Mesodermal cell (in vitro differentiated cells): ENCODE results near the gene IFNL1.
"Not testable (repeated sequence)": the region's sequence is repeated elsewhere in the genome, so short reads cannot be mapped to it uniquely, and the experiment has no call there.

Experiments used
- H3K27ac ChIP-seq: 2 replicates; pipeline ENCODE4 v1.7.0; 2013; ENCODE audit warnings: mild to moderate bottlenecking, low read depth, low read length, moderate library complexity; ENCODE audit not compliant: severe bottlenecking
- H3K36me3 ChIP-seq: 2 replicates; pipeline ENCODE4 v1.7.1; 2013; ENCODE audit warnings: mild to moderate bottlenecking, low read length, moderate library complexity; ENCODE audit not compliant: control insufficient read depth, insufficient read depth
- H3K4me1 ChIP-seq: one replicate; pipeline ENCODE4 v1.7.1; 2013; ENCODE audit warnings: mild to moderate bottlenecking, low read length; ENCODE audit not compliant: insufficient read depth, control insufficient read depth, poor library complexity, severe bottlenecking
- H3K4me3 ChIP-seq: 2 replicates; pipeline ENCODE4 v1.7.0; 2013; ENCODE audit warnings: low read length, control low read depth, mild to moderate bottlenecking; ENCODE audit not compliant: insufficient read depth, poor library complexity, severe bottlenecking; ENCODE audit errors: extremely low read depth
- H3K9me3 ChIP-seq: 2 replicates; pipeline ENCODE4 v1.7.1; 2013; ENCODE audit warnings: mild to moderate bottlenecking, low read length, moderate library complexity; ENCODE audit not compliant: control insufficient read depth
- WGBS, 2 experiments: methylation state at CpG; one replicate each; pipeline ENCODE4 v1.1.5; 2013; ENCODE audit warnings: missing lambda C conversion rate in 2 of 2; ENCODE audit not compliant: insufficient coverage in 2 of 2; 5-methylcytosine and 5-hydroxymethylcytosine counted together

The IFNL1 gene

DNA sequence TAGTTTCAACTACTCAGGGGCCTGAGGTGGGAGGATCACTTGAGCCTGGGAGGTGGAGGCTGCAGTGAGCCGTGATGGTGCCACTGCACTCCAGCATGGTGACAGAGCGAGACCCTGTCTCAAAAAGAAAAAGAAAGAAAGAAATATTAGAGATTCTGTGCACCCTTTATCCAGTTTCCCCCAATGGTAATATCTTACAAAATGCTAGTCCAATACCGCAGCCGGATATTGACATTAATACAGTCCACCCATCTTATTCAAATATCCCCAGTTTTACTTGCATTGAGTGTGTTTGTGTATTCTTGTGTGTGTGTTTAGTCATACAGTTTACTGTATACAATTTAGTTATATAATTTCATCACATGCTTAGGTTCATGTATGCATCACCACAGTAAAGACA lies 39.0 kb upstream of the IFNL1 start:
- Histone ChIP-seq H3K4me1 (peaks cover 4% of the 10 kb centered on the region), H3K4me3 (no peak overlapping the region), H3K36me3 (no peaks in the 10 kb centered on the region), H3K9me3 (no peaks in the 10 kb centered on the region), H3K27ac (no peak overlapping the region)
- 92% methylated on average over 2 of the region's 4 CpGs; no CpG with 5 or more reads in 1 of the 2 experiments for WGBS, 2 experiments

DNA sequence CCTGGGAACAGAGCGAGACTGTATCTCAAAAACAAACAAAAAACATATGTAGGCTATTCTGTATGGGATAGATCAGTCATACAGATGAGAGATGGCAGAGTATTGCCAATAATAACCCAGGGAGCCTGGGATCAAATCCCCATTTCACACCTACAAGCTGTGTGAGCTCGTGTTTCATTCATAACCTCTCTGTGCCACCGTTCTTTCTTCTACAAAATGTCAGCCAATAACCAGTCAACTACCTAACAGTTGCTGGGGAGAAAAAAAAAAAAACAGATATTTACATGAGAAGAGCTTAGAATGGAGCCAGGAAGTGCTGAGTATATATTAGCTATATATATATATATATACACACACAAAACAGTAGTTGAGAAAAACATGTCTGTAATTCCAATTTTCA lies 34.5 kb upstream of the IFNL1 start:
- H3K4me1 ChIP-seq = peaks cover 7% of the 10 kb centered on the region
- 67 to 80% methylated on average over 1 of the region's 3 CpGs for WGBS, 2 experiments
- H3K4me3 ChIP-seq = no peak overlapping the region
- H3K9me3 ChIP-seq = no peaks in the 10 kb centered on the region
- H3K27ac ChIP-seq = no peak overlapping the region
- H3K36me3 ChIP-seq = no peaks in the 10 kb centered on the region

DNA sequence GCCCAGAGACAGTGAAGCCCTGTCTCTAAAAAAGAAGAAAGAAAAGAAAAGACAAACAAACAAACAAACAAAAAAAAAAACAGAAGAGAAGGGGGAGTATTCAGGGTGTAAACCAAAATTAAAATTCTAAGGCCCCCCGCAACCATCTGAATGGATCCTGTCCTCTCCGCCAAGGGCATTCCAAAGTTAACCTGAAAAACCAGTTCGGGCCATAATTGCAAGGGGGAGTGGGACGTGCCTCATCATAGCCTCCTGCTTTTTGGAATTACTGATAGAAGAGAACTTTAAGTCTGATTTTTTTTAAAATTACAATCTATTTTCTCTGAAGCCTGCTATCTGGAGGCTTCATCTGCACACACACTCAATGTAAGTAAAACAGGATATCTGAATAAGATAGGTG lies 33.7 kb upstream of the IFNL1 start:
- H3K9me3 ChIP-seq = no peaks in the 10 kb centered on the region
- no peak overlapping the region for H3K4me3 ChIP-seq
- H3K36me3 ChIP-seq = no peaks in the 10 kb centered on the region
- H3K4me1 ChIP-seq = peaks cover 7% of the 10 kb centered on the region
- WGBS, 2 experiments = 100% methylated on average over 2 to 3 of the region's 4 CpGs
- H3K27ac ChIP-seq = no peak overlapping the region

DNA sequence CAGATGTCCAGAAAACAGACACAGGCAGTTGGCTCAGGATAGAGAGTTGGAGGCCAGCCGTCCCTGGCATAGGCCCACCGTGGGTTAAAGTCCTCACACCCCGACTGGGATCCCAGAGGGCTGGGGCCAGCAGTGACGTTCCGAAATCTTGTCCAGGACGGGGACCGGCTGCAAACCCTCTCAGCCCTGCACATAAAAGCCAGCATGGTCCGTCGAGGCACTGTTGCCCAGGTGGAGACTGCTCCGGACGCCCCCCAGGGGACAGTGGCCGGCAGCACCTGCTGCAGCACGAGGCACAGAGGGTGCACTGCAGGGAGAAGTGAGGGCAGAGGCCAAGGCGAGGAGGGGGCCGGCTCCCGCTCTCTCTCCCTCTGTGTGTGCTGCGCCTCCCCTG lies 32.3 kb upstream of the IFNL1 start:
- Histone ChIP-seq H3K9me3 (no peaks in the 10 kb centered on the region), H3K36me3 (no peaks in the 10 kb centered on the region), H3K27ac (no peak overlapping the region), H3K4me1 (peaks cover 4% of the 10 kb centered on the region), H3K4me3 (no peak overlapping the region)
- 19 to 22% methylated on average over 9 to 17 of the region's 17 CpGs for WGBS, 2 experiments

DNA sequence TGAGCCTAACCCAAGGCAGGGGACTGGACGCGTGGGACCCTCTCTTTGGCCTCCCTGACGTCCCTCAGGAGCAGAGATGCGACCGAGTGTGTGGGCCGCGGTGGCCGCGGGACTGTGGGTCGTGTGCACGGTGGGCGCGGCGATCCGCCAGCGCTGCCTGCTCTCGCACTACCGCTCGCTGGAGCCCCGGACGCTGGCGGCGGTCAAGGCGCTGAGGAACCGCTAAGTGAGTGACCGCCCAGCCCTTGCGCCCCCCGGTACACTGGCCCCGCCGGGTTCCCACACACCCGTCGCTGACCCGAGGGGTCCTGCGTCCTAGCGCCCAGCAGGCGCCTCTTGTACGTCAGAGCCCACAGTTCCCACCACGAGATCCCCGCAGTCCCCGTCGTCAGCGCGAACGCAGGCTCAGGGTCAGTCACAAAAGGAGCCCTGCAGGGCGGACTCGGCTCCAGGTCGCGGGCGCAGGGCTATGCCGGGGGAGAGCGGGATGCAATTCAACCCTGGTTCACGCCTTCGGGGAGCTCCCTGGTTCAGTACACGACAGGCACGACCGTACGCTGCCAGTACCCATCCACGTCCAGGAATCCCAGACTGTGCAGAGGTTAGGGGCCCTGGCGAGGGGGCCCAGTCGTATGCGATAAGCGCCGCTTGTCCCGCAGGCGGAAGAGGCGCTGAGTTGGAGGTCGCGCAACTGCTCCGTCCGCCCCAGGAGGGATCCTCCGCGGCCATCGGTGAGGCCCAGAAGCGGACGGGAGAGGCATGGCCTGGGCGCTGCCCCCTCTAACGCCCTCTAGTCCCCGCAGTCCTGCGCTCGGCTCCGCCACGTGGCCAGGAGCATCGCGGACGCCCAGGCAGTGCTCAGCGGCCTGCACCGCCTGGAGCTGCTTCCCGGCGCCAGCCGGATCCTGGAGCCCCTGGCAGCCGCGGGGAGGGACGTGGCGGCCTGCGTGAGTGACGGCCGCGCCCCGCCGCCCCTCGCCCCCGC lies 31.6 kb upstream of the IFNL1 start:
- peaks cover 4% of the 10 kb centered on the region for H3K4me1 ChIP-seq
- H3K4me3 ChIP-seq = peak overlapping the region; percentile 8
- no peaks in the 10 kb centered on the region for H3K9me3 ChIP-seq
- no peaks in the 10 kb centered on the region for H3K36me3 ChIP-seq
- H3K27ac ChIP-seq = no peak overlapping the region
- WGBS, 2 experiments = 7% methylated on average over 76 to 102 of the region's 102 CpGs

DNA sequence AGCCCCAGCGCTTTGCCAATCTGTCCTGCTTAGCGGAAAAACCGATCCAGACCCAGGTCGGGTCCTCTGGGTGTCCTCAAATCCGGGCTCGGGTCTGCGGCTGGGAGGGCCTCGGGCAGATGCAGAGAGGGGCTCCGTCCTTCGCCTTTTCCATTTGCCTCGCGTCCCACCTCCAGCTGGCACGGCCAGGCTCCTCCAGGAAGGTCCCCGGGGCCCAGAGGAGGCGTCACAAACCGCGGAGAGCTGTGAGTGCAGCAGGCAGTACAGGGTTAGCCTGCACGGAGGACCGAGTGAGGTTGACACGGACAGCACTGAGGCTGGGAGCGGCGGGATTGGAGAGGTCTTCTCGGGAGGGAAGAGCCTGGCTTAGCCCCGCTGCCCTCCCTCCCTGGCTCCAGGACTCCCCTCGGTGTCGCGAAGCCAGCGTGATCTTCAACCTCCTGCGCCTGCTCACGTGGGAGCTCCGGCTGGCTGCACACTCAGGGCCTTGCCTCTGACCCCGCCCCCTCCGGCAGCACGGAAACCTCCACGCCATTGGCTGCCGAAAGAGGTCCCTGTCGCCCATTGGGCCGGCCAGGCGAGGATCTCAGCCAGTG lies 30.8 kb upstream of the IFNL1 start:
- no peak overlapping the region for H3K27ac ChIP-seq
- H3K9me3 ChIP-seq = no peaks in the 10 kb centered on the region
- H3K4me1 ChIP-seq = peaks cover 9% of the 10 kb centered on the region
- WGBS, 2 experiments = 39 to 42% methylated on average over 39 of the region's 39 CpGs
- no peak overlapping the region for H3K4me3 ChIP-seq
- H3K36me3 ChIP-seq = no peaks in the 10 kb centered on the region

DNA sequence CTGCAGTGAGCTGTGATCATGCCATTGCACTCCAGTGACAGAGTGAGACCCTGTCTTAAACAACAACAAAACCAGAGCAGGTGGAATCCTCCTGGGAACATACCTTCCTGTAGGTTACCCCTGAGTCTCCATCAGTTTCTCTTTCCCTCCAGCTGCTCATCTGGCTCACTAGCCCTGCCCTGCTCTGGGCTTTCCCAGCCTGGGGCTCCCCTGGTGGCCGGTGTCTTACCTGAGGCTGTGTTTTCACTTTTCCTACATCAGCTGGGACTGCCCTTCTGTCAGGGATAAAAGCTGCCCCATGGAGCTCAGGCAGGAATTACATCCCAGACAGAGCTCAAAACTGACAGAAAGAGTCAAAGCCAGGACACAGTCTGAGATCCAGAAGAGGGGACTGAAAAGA lies 28.1 kb upstream of the IFNL1 start, which contains the start of gene IFNL2:
IFNL2 (plus strand) TSS at position 312 of the 400 bp plus-strand sequence. CDS start 173 bp downstream, outside the sequence.
- not testable (repeated sequence) for H3K9me3 ChIP-seq, H3K36me3 ChIP-seq, H3K27ac ChIP-seq, H3K4me3 ChIP-seq, H3K4me1 ChIP-seq
- WGBS, 2 experiments = no CpG with 5 or more reads among the region's 1 CpG

DNA sequence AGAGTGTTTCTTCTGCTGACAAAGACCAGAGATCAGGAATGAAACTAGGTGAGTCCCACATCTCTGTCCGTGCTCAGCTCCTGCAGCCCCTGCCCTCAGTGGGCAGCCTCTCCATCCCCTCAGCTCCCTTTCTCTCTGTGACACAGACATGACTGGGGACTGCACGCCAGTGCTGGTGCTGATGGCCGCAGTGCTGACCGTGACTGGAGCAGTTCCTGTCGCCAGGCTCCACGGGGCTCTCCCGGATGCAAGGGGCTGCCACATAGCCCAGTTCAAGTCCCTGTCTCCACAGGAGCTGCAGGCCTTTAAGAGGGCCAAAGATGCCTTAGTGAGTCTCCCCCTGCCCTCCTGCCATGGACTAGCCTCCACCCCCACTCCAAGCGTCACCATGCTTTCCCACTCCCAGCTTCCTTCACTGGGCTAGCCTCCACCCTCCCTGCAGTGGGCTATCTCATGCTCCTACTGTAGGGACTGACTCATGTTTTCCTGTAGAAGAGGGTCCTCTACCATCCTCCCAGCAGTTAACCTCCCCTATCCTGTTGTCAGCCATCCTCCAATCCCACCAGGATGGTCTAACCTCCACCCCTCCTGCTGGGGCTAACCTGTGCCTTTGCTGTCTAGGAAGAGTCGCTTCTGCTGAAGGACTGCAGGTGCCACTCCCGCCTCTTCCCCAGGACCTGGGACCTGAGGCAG lies 27.5 kb upstream of the IFNL1 start:
- WGBS, 2 experiments = 70 to 76% methylated on average over 2 to 6 of the region's 10 CpGs
- not testable (repeated sequence) for H3K4me3 ChIP-seq, H3K36me3 ChIP-seq, H3K27ac ChIP-seq, H3K9me3 ChIP-seq, H3K4me1 ChIP-seq

DNA sequence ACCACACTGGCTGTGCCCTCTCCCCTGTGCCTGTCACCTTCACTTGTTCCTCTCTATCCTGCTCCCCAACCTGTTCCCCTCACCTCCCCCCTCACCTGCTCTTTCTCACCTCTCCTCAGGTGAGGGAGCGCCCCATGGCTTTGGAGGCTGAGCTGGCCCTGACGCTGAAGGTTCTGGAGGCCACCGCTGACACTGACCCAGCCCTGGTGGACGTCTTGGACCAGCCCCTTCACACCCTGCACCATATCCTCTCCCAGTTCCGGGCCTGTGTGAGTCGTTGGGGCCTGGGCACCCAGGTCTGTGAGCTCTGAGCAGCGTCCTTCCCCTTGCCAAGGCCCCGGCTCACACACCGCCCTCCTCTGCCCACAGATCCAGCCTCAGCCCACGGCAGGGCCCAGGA lies 26.8 kb upstream of the IFNL1 start:
- not testable (repeated sequence) for H3K36me3 ChIP-seq, H3K4me3 ChIP-seq, H3K27ac ChIP-seq, H3K4me1 ChIP-seq, H3K9me3 ChIP-seq
- WGBS, 2 experiments = 55 to 76% methylated on average over 3 to 6 of the region's 10 CpGs

DNA sequence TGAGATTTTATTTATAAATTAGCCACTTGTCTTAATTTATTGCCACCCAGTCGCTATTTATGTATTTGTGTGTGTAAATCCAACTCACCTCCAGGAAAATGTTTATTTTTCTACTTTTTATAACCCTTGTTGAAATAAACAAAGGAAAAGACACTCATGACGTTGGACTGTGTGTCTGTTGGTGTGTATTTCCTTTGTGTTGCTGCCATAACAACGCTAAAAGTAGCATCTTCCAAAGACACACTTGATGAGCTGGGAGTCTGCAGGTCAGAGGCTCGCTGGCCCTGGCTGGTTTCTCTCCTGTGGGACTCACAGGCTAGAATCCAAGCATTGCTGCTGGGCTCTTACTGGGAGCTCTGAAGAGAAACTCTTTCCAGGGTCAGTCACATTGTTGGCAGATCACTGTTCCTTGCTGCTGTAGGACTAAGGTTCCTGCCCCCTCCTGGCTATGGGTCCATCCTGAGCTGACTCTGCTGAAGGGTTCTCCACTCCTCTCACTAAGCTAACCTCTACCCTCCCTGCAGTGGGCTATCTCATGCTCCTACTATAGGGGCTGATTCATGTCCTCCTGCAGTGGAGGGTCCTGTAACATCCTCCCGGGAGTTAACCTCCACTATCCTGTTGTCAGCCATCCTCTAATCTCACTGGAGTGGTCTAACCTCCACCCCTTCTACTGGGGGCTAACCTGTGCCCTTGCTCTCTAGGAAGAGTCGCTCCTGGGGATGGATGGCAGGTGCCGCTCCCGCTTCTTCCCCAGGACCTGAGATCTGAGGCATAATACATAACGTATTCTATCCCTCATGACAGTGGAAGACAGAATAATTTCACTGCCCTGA lies 26.0 kb upstream of the IFNL1 start:
- WGBS, 2 experiments = 84 to 87% methylated on average over 7 to 8 of the region's 9 CpGs
- no peak overlapping the region for H3K4me3 ChIP-seq
- no peaks in the 10 kb centered on the region for H3K9me3 ChIP-seq
- no peak overlapping the region for H3K27ac ChIP-seq
- H3K36me3 ChIP-seq = no peaks in the 10 kb centered on the region
- H3K4me1 ChIP-seq = peaks cover 5% of the 10 kb centered on the region
